RKO (cell line): Measurements from ENCODE around the gene CACTIN.
"Not testable (repeated sequence)": the region's sequence is repeated elsewhere in the genome, so short reads cannot be mapped to it uniquely, and the experiment has no call there.

Experiments
- DNase-seq: peaks from one replicate; pipeline ENCODE4 v3.0.0-alpha.2; 2016; ENCODE audit warnings: low spot score

CACTIN gene

GRCh38 chr19:3586707-3587346 is 39.8 kb downstream of the CACTIN start:
- DNase-seq: no peak

GRCh38 chr19:3586127-3586626 is 40.4 kb downstream of the CACTIN start:
- DNase-seq: no peak

GRCh38 chr19:3585301-3586126 is 41.1 kb downstream of the CACTIN start, which contains the start of gene GIPC3:
Gene GIPC3 (plus strand): TSS chr19:3585478. CDS start chr19:3585598, 120 bp downstream.
- DNase-seq: no peak

GRCh38 chr19:3584036-3584802 is 42.4 kb downstream of the CACTIN start:
- not testable (repeated sequence) for DNase-seq

GRCh38 chr19:3581792-3582191 is 44.8 kb downstream of the CACTIN start:
- DNase-seq: not testable (repeated sequence)

- peak; percentile 82 for DNase-seq
Observed at GRCh38 chr19:3580156-3580934, 46.2 kb downstream of the CACTIN start.

- no peak for DNase-seq
Observed at GRCh38 chr19:3578390-3578789, 48.2 kb downstream of the CACTIN start.

- DNase-seq: no peak
Observed at GRCh38 chr19:3577723-3578344, 48.8 kb downstream of the CACTIN start.

- DNase-seq: no peak
Observed at GRCh38 chr19:3576696-3577443, 49.7 kb downstream of the CACTIN start.

GRCh38 chr19:3575949-3576673 is 50.5 kb downstream of the CACTIN start:
- no peak for DNase-seq

- DNase-seq: no peak
Observed at GRCh38 chr19:3575260-3575741, 51.3 kb downstream of the CACTIN start.

- DNase-seq: peak; percentile 98
Observed at GRCh38 chr19:3573858-3574637, 52.5 kb downstream of the CACTIN start.

GRCh38 chr19:3573162-3573857 is 53.3 kb downstream of the CACTIN start:
- peak; percentile 34 for DNase-seq

GRCh38 chr19:3572855-3573161 is 53.8 kb downstream of the CACTIN start, which contains the start of gene HMG20B:
Gene HMG20B (plus strand): TSS chr19:3572944. CDS start chr19:3573310, 366 bp downstream.
- DNase-seq: no peak

GRCh38 chr19:3572132-3572854 is 54.3 kb downstream of the CACTIN start:
- peak; percentile 99 for DNase-seq

- DNase-seq: no peak
Observed at GRCh38 chr19:3570606-3571011, 56.0 kb downstream of the CACTIN start.

GRCh38 chr19:3570042-3570441 is 56.5 kb downstream of the CACTIN start:
- DNase-seq: not testable (repeated sequence)
